Sigmoid colon (tissue), 4 donors: ENCODE measurements around the gene TEAD2.

Experiments
- EP300 ChIP-seq, 4 donors: sonication (generic); formaldehyde crosslinking; IDR thresholded peaks; one replicate each; pipeline ENCODE4 v1.6.1; 2017; ENCODE audit warnings: antibody characterized with exemption in 4 of 4
- POLR2A ChIP-seq, 2 donors: fragments of 450-650 bp; IDR thresholded peaks; one replicate each; pipeline ENCODE4 v1.6.1; 2016; ENCODE audit warnings: antibody characterized with exemption in 2 of 2, mild to moderate bottlenecking in 2 of 2, moderate library complexity in 2 of 2
- POLR2AphosphoS5 ChIP-seq, 4 donors: sonication (generic); formaldehyde crosslinking; IDR thresholded peaks; one replicate each; pipeline ENCODE4 v1.6.1; 2017; ENCODE audit warnings: antibody characterized with exemption in 4 of 4
- TF ChIP-seq, protein P1 (sequence below), 4 experiments: fragments of 450-650 bp in 3 of 4; fragments of 200-600 bp in 1 of 4; IDR thresholded peaks; one replicate each; pipeline ENCODE4 v1.5.1; 2016 to 2019; ENCODE audit warnings: antibody characterized with exemption in 4 of 4, mild to moderate bottlenecking in 3 of 4, moderate library complexity in 2 of 4

DNA sequence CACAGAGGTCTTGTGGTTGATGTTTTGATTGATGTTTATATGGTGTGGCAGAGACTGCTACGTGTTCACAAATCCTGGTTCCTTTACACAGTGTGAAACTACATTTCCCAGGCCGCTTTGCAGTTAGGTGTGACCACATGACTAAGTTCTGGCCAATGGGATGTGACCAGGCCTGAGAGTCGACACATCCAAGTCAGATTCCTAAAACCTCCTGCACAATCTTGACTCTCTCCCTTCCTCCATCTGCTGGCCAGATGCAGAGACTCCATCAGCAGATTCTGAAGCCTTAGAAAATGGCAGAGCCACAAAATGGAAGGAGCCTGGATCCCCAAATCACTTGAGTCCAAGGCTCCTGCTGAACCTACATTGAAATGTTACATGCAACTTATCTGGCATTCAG, 14.4 kb downstream of the TEAD2 start:
- TF ChIP-seq, protein P1, sequence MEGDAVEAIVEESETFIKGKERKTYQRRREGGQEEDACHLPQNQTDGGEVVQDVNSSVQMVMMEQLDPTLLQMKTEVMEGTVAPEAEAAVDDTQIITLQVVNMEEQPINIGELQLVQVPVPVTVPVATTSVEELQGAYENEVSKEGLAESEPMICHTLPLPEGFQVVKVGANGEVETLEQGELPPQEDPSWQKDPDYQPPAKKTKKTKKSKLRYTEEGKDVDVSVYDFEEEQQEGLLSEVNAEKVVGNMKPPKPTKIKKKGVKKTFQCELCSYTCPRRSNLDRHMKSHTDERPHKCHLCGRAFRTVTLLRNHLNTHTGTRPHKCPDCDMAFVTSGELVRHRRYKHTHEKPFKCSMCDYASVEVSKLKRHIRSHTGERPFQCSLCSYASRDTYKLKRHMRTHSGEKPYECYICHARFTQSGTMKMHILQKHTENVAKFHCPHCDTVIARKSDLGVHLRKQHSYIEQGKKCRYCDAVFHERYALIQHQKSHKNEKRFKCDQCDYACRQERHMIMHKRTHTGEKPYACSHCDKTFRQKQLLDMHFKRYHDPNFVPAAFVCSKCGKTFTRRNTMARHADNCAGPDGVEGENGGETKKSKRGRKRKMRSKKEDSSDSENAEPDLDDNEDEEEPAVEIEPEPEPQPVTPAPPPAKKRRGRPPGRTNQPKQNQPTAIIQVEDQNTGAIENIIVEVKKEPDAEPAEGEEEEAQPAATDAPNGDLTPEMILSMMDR (IDR thresholded peaks at IDR 0.05), result no peak
- TF ChIP-seq POLR2AphosphoS5 (IDR thresholded peaks at IDR 0.05), result no peak
- no peak for TF ChIP-seq POLR2A (IDR thresholded peaks at IDR 0.05)
- no peak for TF ChIP-seq EP300 (IDR thresholded peaks at IDR 0.05)
